Ishikawa (cell line): ENCODE data around the gene HOXC5.

Experiments
- CEBPB ChIP-seq: IDR thresholded peaks from 2 replicates; pipeline ENCODE4 v1.6.1; 2012
- CREB1 ChIP-seq: IDR thresholded peaks from 2 replicates; pipeline ENCODE4 v1.6.1; 2012; ENCODE audit warnings: low read depth
- EP300 ChIP-seq: IDR thresholded peaks from 2 replicates; pipeline ENCODE4 v1.6.1; 2012; ENCODE audit warnings: borderline replicate concordance
- FOXM1 ChIP-seq: IDR thresholded peaks from 2 replicates; pipeline ENCODE4 v1.6.1; 2012; ENCODE audit warnings: low read depth, borderline replicate concordance
- MAX ChIP-seq: IDR thresholded peaks from 2 replicates; pipeline ENCODE4 v1.6.1; 2012
- TAF1 ChIP-seq: IDR thresholded peaks from 2 replicates; pipeline ENCODE4 v1.6.1; 2012; ENCODE audit warnings: low read depth, mild to moderate bottlenecking
- YY1 ChIP-seq: IDR thresholded peaks from 2 replicates; pipeline ENCODE4 v1.6.1; 2012; ENCODE audit warnings: low read depth

- TF ChIP-seq CREB1, result no peak
- TF ChIP-seq YY1, result no peak
- no peak for TF ChIP-seq FOXM1
- TF ChIP-seq MAX, result no peak
- TF ChIP-seq EP300, result no peak
- TF ChIP-seq CEBPB, result no peak
- TF ChIP-seq TAF1, result no peak
These were observed 22.7 kb downstream of the HOXC5 start for GRCh38 chr12:54055552-54055951.
